HG03575 (cell line): ENCODE measurements around the gene WRAP73.

Experiments
- ATAC-seq: cut with Tn5 transposase; IDR thresholded peaks from one replicate; pipeline ENCODE4 v1.9.1; 2021; ENCODE audit not compliant: unreplicated experiment, insufficient number of reproducible peaks, low FRiP score; ENCODE audit errors: extremely low read depth

Gene WRAP73

GRCh38 chr1:3604997-3605823 is 44.7 kb downstream of the WRAP73 start:
- no peak for ATAC-seq

- no peak for ATAC-seq
Observed at GRCh38 chr1:3604468-3604974, 45.4 kb downstream of the WRAP73 start.

GRCh38 chr1:3603571-3604467 is 46.1 kb downstream of the WRAP73 start:
- no peak for ATAC-seq

GRCh38 chr1:3603156-3603555 is 46.7 kb downstream of the WRAP73 start:
- ATAC-seq: no peak

- ATAC-seq: no peak
Observed at GRCh38 chr1:3602375-3602774, 47.5 kb downstream of the WRAP73 start.

- ATAC-seq: no peak
Observed at GRCh38 chr1:3601743-3602142, 48.2 kb downstream of the WRAP73 start.

GRCh38 chr1:3600354-3600753 is 49.5 kb downstream of the WRAP73 start:
- no peak for ATAC-seq

- no peak for ATAC-seq
Observed at GRCh38 chr1:3599816-3600215, 50.1 kb downstream of the WRAP73 start.

- ATAC-seq: no peak
Observed at GRCh38 chr1:3599286-3599811, 50.6 kb downstream of the WRAP73 start.

- ATAC-seq: no peak
Observed at GRCh38 chr1:3598522-3599285, 51.2 kb downstream of the WRAP73 start.

GRCh38 chr1:3598051-3598491 is 51.8 kb downstream of the WRAP73 start:
- no peak for ATAC-seq

- ATAC-seq: no peak
Observed at GRCh38 chr1:3597599-3597964, 52.3 kb downstream of the WRAP73 start.

GRCh38 chr1:3596663-3597598 is 53.0 kb downstream of the WRAP73 start:
- ATAC-seq: no peak

- ATAC-seq: no peak
Observed at GRCh38 chr1:3595949-3596348, 54.0 kb downstream of the WRAP73 start.

- ATAC-seq: no peak
Observed at GRCh38 chr1:3594706-3595377, 55.1 kb downstream of the WRAP73 start.

- no peak for ATAC-seq
Observed at GRCh38 chr1:3593745-3594144, 56.2 kb downstream of the WRAP73 start.

- no peak for ATAC-seq
Observed at GRCh38 chr1:3593334-3593733, 56.6 kb downstream of the WRAP73 start.
